Esophagus muscularis mucosa (tissue), 3 donors: Measurements from ENCODE around the gene UFM1.

Experiments used
- POLR2A ChIP-seq: fragments of 450-650 bp; IDR thresholded peaks from one replicate; pipeline ENCODE4 v1.6.1; 2017; ENCODE audit warnings: antibody characterized with exemption, moderate library complexity, mild to moderate bottlenecking, low read depth
- TF ChIP-seq, protein P1 (sequence below), 3 experiments: fragments of 200-600 bp in 2 of 3; fragments of 450-650 bp in 1 of 3; sonication (generic) in 2 of 3; IDR thresholded peaks; one replicate each; pipeline ENCODE4 v1.5.1; 2017 to 2019; ENCODE audit warnings: antibody characterized with exemption in 3 of 3, mild to moderate bottlenecking in 2 of 3, moderate library complexity in 1 of 3

GRCh38 chr13:38346764-38347163 lies 2.9 kb upstream of the UFM1 start:
- TF ChIP-seq POLR2A: no peak
- TF ChIP-seq, protein P1, sequence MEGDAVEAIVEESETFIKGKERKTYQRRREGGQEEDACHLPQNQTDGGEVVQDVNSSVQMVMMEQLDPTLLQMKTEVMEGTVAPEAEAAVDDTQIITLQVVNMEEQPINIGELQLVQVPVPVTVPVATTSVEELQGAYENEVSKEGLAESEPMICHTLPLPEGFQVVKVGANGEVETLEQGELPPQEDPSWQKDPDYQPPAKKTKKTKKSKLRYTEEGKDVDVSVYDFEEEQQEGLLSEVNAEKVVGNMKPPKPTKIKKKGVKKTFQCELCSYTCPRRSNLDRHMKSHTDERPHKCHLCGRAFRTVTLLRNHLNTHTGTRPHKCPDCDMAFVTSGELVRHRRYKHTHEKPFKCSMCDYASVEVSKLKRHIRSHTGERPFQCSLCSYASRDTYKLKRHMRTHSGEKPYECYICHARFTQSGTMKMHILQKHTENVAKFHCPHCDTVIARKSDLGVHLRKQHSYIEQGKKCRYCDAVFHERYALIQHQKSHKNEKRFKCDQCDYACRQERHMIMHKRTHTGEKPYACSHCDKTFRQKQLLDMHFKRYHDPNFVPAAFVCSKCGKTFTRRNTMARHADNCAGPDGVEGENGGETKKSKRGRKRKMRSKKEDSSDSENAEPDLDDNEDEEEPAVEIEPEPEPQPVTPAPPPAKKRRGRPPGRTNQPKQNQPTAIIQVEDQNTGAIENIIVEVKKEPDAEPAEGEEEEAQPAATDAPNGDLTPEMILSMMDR (IDR thresholded peaks at IDR 0.05): no peak
